NCI-H2081 treated with DMSO at 0.1 percent for 48 hours (cell line): ENCODE data around the gene KAT6B.

Experiments
- DNase-seq: peaks from one replicate; lab custom pipeline; 2025; lab: John Stamatoyannopoulos, UW

Gene KAT6B

GRCh38 chr10:74987339-74988053 lies 161.1 kb downstream of the KAT6B start:
- no peak for DNase-seq

GRCh38 chr10:74988054-74988775 lies 161.8 kb downstream of the KAT6B start:
- DNase-seq: no peak

- no peak for DNase-seq
Observed at GRCh38 chr10:74988832-74989561, 162.6 kb downstream of the KAT6B start.

- DNase-seq: no peak
Observed at GRCh38 chr10:74991435-74991834, 165.0 kb downstream of the KAT6B start.

- DNase-seq: no peak
Observed at GRCh38 chr10:74992068-74992467, 165.7 kb downstream of the KAT6B start.

- no peak for DNase-seq
Observed at GRCh38 chr10:74993649-74994048, 167.2 kb downstream of the KAT6B start.

- DNase-seq: peak; percentile 31
Observed at GRCh38 chr10:74994854-74995253, 168.5 kb downstream of the KAT6B start.

GRCh38 chr10:74995806-74996205 lies 169.4 kb downstream of the KAT6B start:
- DNase-seq: no peak

- no peak for DNase-seq
Observed at GRCh38 chr10:74997163-74997562, 170.8 kb downstream of the KAT6B start.

- DNase-seq: no peak
Observed at GRCh38 chr10:75000748-75001321, 174.4 kb downstream of the KAT6B start.

- no peak for DNase-seq
Observed at GRCh38 chr10:75001715-75002350, 175.4 kb downstream of the KAT6B start.

GRCh38 chr10:75002351-75002725 lies 175.9 kb downstream of the KAT6B start:
- DNase-seq: no peak

- DNase-seq: no peak
Observed at GRCh38 chr10:75002967-75003594, 176.7 kb downstream of the KAT6B start.

- DNase-seq: no peak
Observed at GRCh38 chr10:75003891-75004290, 177.5 kb downstream of the KAT6B start.

GRCh38 chr10:75007646-75008045 lies 181.2 kb downstream of the KAT6B start:
- no peak for DNase-seq

- no peak for DNase-seq
Observed at GRCh38 chr10:75008952-75009351, 182.6 kb downstream of the KAT6B start.

GRCh38 chr10:75009426-75009825 lies 183.0 kb downstream of the KAT6B start:
- no peak for DNase-seq

- no peak for DNase-seq
Observed at GRCh38 chr10:75010373-75010772, 184.0 kb downstream of the KAT6B start.

- no peak for DNase-seq
Observed at GRCh38 chr10:75011221-75011620, 184.8 kb downstream of the KAT6B start.

GRCh38 chr10:75012471-75012870 lies 186.1 kb downstream of the KAT6B start:
- no peak for DNase-seq

- DNase-seq: no peak
Observed at GRCh38 chr10:75013007-75013406, 186.6 kb downstream of the KAT6B start.

GRCh38 chr10:75013522-75013921 lies 187.1 kb downstream of the KAT6B start:
- no peak for DNase-seq
